ENCODE data around the gene LKAAEAR1.

DNA sequence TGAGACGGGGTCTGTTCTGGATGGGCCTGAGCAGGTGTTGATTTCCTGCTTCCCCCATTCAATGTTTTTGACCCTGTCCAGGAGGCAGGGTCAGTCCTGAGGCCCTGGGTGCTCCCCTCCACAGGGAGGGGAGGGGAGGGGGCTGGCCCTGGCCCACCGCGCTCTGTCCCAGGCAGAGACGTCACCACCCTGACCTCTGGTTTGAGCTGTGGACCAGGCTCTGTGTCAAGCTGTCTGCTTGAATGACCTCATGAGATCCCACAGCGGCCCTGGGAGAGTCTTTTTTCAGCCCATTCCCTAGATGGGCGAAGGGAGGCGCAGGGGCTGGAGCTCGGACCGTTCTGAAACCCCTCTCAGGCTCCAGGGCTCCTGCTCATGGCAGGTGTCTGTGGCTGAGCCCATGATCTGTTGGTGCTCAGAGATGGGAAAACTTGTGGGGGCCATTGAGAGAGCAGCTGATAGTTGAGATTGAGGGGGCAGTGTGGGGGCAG, 8.9 kb upstream of the LKAAEAR1 start:
- TF ChIP-seq, protein P1, sequence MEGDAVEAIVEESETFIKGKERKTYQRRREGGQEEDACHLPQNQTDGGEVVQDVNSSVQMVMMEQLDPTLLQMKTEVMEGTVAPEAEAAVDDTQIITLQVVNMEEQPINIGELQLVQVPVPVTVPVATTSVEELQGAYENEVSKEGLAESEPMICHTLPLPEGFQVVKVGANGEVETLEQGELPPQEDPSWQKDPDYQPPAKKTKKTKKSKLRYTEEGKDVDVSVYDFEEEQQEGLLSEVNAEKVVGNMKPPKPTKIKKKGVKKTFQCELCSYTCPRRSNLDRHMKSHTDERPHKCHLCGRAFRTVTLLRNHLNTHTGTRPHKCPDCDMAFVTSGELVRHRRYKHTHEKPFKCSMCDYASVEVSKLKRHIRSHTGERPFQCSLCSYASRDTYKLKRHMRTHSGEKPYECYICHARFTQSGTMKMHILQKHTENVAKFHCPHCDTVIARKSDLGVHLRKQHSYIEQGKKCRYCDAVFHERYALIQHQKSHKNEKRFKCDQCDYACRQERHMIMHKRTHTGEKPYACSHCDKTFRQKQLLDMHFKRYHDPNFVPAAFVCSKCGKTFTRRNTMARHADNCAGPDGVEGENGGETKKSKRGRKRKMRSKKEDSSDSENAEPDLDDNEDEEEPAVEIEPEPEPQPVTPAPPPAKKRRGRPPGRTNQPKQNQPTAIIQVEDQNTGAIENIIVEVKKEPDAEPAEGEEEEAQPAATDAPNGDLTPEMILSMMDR (IDR thresholded peaks at IDR 0.05): no peak
- TF ChIP-seq POLR2AphosphoS5 (IDR thresholded peaks at IDR 0.05) (no peak), POLR2A (IDR thresholded peaks at IDR 0.05) (no peak)
